NK-92 treated with Interleukin-12 subunit alpha and Interleukin-12 subunit beta, amount 100 ng/mL, for 24 hours (cell line): ENCODE results near the gene ECT2L.

Experiments used
- DNase-seq: peaks from one replicate; lab custom pipeline; 2025; lab: John Stamatoyannopoulos, UW

ECT2L gene

GRCh38 chr6:138803861-138804260, 8.0 kb downstream of the ECT2L start:
- DNase-seq, result no peak

DNA sequence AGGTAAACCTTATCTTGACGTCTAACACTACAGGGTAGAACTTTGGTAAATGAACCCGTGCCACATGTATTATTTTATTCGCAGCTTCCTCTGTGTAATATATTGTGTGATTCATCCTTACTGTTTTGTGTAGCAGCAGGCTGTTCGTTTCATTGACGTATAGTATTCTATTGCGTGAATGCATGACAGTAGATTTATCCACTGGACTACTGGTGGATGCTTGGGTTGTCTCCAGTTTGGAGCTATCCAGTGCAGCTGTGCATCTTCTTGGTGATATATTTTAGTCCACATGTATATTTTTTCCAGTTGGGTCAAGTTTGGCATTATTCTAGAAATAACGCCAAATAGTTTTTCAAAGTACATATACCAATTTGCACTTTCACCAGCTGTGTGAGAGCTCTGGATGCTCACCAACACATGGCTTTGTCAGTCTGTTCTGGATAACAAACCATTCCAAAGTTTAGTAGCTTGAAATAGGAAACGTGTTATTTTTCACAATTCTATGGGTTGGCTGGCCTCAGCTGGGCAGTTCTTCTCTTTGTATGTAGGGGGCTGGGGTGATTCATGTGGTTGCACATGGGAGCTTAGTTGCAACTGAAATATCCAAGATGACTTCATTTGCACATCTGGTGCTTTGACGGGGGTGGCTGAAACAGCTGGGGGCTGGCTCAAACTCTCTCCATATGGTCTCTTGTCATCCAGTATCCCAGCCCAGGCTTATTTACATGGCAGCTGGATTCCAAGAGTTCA, 9.3 kb downstream of the ECT2L start:
- no peak for DNase-seq

DNA sequence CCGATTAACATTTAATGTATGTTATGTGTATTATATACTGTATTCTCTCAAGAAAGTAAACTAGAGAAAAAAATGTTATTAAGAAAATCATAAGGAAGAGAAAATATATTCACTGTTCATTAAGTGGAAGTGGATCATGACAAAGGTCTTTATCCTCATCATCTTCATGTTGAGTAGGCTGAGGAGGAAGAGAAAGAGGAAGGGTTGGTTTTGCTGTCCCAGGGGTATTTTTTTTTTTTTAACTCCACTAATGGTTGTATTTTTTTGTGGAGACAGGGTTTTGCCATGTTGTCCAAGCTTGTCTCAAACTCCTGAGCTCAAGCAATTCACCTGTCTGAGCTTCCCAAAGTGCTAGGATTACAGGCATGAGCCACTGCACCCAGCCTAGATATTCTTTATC, 11.0 kb downstream of the ECT2L start:
- no peak for DNase-seq

- no peak for DNase-seq
These were observed 13.8 kb downstream of the ECT2L start for GRCh38 chr6:138809677-138810076.

- no peak for DNase-seq
These were observed 16.0 kb downstream of the ECT2L start for GRCh38 chr6:138811866-138812265.

DNA sequence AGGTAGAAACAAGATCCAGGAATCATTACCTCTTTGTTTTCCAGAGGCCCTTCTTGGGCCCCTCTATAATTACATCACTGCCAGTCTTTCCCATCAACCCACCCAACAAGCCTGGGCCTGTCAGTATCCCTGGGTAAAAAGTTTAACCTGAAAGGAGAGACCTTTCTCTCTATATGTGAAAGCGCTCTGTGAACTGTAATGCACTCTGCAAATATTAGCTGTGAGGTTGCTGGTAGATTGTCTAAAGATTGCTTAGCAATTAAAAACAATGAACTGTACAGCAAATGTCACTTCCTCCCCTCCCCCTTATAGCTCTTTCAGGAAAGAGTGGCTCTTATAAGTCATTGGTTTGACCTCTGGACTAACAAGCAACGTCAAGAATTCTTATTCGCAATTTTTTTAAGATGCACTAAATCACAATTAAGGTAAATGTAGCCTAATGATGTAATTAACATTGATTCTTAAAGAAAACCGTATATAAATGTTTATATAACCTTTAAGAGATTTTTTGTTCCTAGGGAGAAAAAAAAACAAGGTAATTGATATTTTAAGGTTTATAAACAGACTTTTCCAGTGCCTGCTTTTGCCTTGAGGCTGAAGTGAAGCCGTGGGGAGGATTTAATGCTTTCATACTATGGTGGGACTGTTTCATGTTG, 18.4 kb downstream of the ECT2L start:
- DNase-seq, result no peak

- DNase-seq, result no peak
These were observed 19.3 kb downstream of the ECT2L start for GRCh38 chr6:138815221-138815620.

- DNase-seq, result no peak
These were observed 20.1 kb downstream of the ECT2L start for GRCh38 chr6:138815797-138816528.

DNA sequence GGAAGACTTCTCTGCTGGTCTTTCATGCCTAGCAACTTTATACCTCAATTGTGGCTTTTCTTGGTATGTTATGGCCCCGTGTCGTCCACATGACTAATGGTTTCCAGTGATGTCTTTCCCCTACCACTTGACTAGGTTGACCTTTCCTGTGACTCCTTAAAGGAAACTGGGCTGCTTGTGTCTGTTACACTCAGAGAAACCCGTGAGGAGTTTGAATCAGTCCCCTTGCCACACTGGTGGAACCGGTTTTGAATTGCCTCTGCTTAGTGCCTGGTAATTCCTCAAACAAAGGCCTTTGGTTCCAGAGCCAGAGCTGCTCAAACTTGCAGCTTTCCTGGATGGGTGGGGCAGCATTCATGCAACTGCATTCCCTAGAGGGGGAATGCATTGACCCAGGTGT, 21.9 kb downstream of the ECT2L start:
- DNase-seq, result no peak

- no peak for DNase-seq
These were observed 22.8 kb downstream of the ECT2L start for GRCh38 chr6:138818496-138819194.

DNA sequence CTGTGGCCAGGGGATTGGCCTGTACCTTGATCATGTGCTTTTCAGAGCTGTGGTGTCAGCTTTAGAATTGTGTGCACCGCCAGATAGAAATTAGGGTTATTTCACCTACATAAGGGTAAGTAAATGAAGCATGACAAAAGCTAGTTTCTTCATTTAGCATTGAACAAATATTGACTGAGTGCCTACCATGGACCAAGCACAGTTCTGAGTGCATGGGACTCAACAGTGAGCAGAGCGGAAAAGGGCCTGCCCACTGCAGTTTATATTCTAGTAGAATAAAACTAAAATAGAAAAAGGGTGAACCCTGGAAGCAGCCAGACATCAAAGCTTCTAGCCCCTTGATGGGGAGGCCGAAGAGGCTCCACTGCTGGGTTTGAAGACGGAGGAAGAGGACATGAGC, 25.6 kb downstream of the ECT2L start:
- no peak for DNase-seq

- DNase-seq, result no peak
These were observed 28.7 kb downstream of the ECT2L start for GRCh38 chr6:138824482-138825144.

DNA sequence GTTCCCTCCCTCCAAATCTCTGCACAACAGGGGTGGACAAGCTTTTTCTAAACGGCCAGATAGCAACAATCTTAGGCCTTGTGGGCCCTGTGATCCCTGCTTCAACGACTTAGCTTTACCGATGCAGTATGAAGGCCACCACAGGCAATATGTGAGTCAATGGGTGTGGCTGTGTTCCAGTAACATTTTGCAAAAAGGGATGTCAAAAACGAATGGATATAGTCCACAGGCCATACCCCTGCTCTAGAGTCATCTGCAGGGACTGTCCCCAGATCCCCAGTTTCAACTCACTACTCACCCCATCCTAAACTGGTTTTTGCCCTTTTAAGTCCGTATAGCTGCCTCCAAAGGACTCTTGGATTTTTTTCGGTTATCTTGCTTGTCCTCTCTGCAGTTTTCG, 34.4 kb downstream of the ECT2L start:
- DNase-seq, result no peak

DNA sequence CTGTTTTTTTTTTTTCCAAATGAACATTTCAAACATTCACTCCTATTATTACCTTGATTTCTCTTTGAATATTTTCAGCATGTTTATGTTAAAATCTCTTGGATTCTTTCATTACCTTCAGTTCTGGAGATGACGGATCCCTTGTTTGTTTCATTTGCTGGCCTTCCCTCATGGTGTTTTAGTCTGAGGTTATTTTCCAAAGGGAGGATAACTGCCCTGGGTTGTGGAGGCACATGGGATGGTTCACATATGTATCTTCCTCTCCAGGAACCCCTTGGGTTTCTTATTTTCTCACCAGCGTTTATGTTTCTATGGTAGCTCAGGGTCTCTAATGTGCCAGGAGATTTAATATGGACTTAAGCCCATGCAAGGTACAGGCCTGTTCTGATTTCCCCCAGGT, 36.3 kb downstream of the ECT2L start:
- DNase-seq, result no peak

GRCh38 chr6:138833816-138834539, 38.1 kb downstream of the ECT2L start:
- DNase-seq, result no peak

DNA sequence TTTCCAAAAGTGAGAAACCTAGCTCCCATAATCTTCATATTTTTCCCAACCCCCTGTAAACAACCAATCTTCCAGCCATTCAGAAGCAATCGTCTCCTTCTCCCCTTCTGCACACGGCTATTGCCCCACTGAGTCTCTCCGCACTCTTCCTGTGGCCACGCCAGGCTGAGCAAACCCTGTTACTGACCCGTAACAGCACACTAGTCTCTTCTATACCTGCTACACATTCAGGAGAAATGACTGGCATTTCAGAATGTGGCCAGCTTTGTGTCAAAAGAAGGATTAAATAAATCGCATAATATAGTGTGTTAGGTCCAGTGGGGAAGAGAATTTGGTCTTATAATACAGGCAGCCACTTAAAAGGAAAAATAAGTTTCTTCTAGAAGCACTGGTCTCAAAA, 41.4 kb downstream of the ECT2L start:
- DNase-seq, result no peak

GRCh38 chr6:138844192-138844591, 48.3 kb downstream of the ECT2L start:
- DNase-seq, result no peak

- no peak for DNase-seq
These were observed 52.0 kb downstream of the ECT2L start for GRCh38 chr6:138847884-138848283.

- DNase-seq, result no peak
These were observed 52.6 kb downstream of the ECT2L start for GRCh38 chr6:138848461-138848860.

DNA sequence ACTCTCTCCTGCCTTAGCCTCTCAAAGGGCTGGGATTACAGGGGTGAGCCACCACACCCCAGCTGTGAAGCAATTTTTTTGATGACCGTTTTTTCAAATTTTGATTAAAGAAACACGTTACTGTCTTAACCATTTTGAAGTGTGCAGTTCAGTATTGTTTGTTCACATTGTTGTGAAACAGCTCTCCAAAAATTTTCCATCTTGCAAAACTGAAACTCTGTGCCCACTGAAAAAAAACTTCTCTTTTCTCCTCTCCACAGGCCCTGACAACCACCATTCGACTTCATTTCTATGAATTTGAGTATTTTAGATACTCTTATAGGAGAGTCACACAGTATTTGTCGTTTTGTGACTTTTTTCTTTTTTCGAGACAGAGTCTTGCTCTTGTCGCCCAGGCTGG, 53.9 kb downstream of the ECT2L start:
- DNase-seq, result no peak

DNA sequence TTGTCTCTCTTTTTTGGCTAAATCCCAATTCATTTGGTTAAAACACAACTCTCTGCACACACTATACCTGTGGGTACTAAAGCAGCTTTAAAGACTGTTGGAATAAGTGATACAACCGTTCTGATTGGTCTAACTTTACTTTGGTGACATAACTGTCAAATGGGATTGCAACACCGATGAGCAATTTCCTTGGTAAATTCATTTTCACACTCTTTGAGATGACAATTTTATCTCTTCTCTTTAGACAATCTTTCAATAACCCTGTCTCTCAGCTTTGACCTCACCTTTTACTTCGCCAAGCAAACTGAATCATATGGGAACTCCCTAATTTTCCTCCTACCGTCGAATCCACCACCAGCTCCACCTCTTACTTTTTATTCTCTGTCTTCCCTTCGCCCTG, 60.8 kb downstream of the ECT2L start:
- no peak for DNase-seq
